Activated naive CD8-positive, alpha-beta T cell treated with anti-CD3 and anti-CD28 coated beads, Interleukin-2, amount 50 U/mL, for 24 hours (primary cell): ENCODE results near the gene ANO4.

Experiments
- ATAC-seq: fragments of 150-1000 bp; cut with Tn5 transposase; one replicate; pipeline ENCODE4 v1.10.0; 2021
- DNase-seq: peaks from one replicate; pipeline ENCODE4 v3.0.0; 2021
- H3K27ac Mint-ChIP-seq: one replicate; pipeline ENCODE4 v1.8.0; 2021; ENCODE audit warnings: mild to moderate bottlenecking, mixed read lengths
- H3K27me3 Mint-ChIP-seq: one replicate; pipeline ENCODE4 v1.8.0; 2021; ENCODE audit warnings: mixed read lengths
- H3K36me3 Mint-ChIP-seq: one replicate; pipeline ENCODE4 v1.8.0; 2021; ENCODE audit warnings: low read depth, mixed read lengths
- H3K4me1 Mint-ChIP-seq: one replicate; pipeline ENCODE4 v1.8.0; 2021; ENCODE audit warnings: mixed read lengths
- H3K4me3 Mint-ChIP-seq: one replicate; pipeline ENCODE4 v1.8.0; 2021; ENCODE audit warnings: mild to moderate bottlenecking, moderate library complexity, mixed read lengths
- H3K9me3 Mint-ChIP-seq: one replicate; pipeline ENCODE4 v1.8.0; 2021; ENCODE audit warnings: mixed read lengths

ANO4 gene

DNA sequence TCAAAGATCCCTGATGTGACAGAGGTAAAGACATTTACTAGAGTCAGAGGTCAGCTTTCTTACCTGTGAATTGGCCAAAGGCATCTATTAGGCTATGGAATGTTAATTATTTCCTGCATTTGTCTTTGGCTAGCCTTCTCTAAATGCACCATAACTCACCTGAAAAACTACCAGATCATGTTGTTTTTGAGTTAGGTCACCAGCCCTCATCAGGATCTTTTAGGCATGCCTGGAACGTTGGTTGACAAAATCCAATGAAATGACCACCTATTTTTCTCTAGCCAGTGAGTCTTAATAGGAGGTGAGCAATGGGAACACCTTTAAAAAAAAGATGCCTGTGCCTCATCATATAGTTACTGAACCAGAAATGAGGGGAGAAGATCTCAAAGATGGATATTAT is 46.2 kb downstream of the ANO4 start:
- Mint-ChIP-seq H3K27ac (no peak overlapping the region), H3K36me3 (no peaks in the 10 kb centered on the region), H3K4me3 (no peak overlapping the region), H3K9me3 (peaks cover 10% of the 10 kb centered on the region), H3K4me1 (no peaks in the 10 kb centered on the region), H3K27me3 (no peaks in the 10 kb centered on the region)
- DNase-seq (no peak), ATAC-seq (no peak)

DNA sequence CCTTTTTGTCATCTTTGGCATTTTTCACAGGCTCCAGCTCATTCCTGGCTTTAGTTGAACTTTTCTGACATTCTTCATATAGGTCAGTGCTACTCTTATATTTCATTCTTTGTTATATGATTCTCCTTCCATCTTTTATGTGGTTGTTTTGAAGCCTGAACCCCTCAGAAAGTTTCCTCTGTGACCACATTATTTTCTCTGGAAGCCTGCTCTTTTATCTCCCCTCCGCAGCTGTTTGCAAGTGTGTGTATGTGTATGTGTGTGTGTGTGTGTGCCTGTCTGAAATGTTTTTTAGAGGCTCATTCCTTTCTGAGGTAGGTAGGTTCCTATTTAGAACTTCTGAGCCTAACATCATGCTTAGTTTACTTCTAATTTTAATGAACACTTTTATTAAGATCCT is 47.6 kb downstream of the ANO4 start:
- no peaks in the 10 kb centered on the region for H3K4me1 Mint-ChIP-seq
- no peak overlapping the region for H3K27ac Mint-ChIP-seq
- no peak for ATAC-seq

DNA sequence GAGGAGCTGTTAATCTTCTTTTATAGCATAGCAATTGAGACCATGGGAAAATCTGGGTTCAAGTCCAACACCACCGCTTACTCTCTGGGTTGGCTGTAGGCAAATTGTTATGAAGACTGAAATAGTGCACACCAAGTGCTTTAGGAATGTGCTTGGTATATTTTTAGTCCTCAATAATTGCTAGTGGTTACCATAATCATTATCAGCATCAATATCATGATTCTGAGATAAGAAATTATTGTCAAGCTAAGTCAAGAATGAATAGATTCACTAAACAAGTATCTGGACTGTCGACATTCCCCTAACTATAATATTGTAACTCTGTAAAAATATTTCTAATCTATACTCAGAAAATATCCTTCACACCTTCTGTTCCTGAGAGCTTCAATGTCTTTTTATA is 48.5 kb downstream of the ANO4 start:
- Mint-ChIP-seq H3K27me3 (no peaks in the 10 kb centered on the region), H3K27ac (no peak overlapping the region), H3K4me1 (no peaks in the 10 kb centered on the region), H3K36me3 (no peaks in the 10 kb centered on the region), H3K4me3 (no peak overlapping the region), H3K9me3 (peaks cover 10% of the 10 kb centered on the region)
- no peak for DNase-seq
- no peak for ATAC-seq

More for the DNA sequence above, 47.6 kb downstream of the ANO4 start:
- Mint-ChIP-seq H3K27me3 (no peaks in the 10 kb centered on the region), H3K36me3 (no peaks in the 10 kb centered on the region), H3K4me3 (no peak overlapping the region), H3K9me3 (peaks cover 10% of the 10 kb centered on the region)
- DNase-seq, result no peak

DNA sequence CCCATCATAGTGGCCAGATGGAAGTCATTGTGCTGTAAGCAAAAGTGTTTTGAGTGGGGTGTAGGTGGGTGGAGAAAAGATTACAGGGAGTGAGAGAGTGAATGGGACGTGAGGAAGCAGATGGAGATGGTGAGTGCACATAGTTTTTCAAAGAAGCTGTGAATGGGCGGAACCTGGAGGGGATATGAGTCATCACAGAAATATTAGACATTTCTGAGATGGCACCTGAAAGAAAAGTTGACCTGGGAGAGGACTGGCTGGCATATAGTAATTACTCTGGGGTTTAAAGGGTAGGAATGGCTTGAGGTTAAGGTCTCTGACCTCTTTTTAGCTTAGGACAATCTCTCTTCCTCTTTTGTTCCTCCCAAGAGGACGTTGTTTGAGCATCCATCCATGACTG is 50.5 kb downstream of the ANO4 start:
- Mint-ChIP-seq H3K9me3 (peaks cover 10% of the 10 kb centered on the region), H3K36me3 (no peaks in the 10 kb centered on the region), H3K27me3 (no peaks in the 10 kb centered on the region), H3K4me1 (no peaks in the 10 kb centered on the region), H3K27ac (no peak overlapping the region), H3K4me3 (no peak overlapping the region)
- DNase-seq (no peak), ATAC-seq (no peak)

DNA sequence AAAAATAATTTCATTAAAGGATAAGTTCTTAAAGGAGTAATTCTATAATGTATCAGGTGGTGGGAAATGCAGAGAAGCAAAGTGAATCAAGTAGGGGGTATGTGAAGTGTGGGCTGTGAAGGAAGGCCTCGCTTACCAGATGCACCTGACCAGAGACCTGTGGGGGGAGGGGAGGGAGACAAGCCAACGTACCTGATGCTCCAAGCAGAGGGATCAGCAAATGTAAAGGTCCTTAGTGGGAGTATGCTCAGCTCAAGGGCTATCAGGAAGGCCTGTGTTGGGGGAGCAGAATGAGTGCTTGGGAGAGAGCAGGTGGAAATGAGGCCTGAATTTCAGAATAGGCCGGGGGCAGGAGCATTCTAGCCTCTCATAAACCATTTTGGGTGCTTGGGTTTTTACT is 57.1 kb downstream of the ANO4 start:
- H3K4me3 Mint-ChIP-seq, result no peak overlapping the region
- no peaks in the 10 kb centered on the region for H3K4me1 Mint-ChIP-seq
- H3K27me3 Mint-ChIP-seq, result no peaks in the 10 kb centered on the region
- H3K27ac Mint-ChIP-seq, result no peak overlapping the region
- no peak for ATAC-seq
- no peak for DNase-seq
- H3K9me3 Mint-ChIP-seq, result no peaks in the 10 kb centered on the region
- no peaks in the 10 kb centered on the region for H3K36me3 Mint-ChIP-seq

DNA sequence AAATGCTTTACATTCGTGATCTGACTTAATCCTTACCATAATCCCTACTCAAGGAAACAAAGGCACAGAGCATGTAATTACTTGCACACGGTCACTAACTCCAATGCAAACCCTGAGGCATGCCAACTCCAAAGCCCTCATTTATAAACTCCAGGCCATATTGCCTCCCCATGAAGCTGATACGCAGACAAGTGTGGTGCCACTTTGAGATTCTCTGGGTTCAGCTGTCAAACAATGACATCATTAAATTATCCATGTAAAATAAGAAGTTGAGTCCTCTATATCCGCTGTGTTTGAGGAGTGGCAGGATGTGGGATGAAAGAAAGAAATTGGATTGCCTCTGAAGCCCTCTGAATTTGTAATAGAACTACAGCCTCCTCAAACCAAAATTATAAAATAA is 62.8 kb downstream of the ANO4 start:
- H3K36me3 Mint-ChIP-seq, result no peaks in the 10 kb centered on the region
- H3K4me1 Mint-ChIP-seq, result no peaks in the 10 kb centered on the region

GRCh38 chr12:100857971-100858370 is 63.4 kb downstream of the ANO4 start:
- Mint-ChIP-seq H3K4me1 (no peaks in the 10 kb centered on the region), H3K27ac (no peak overlapping the region), H3K36me3 (no peaks in the 10 kb centered on the region), H3K27me3 (no peaks in the 10 kb centered on the region), H3K9me3 (no peaks in the 10 kb centered on the region), H3K4me3 (no peak overlapping the region)
- no peak for ATAC-seq
- DNase-seq, result no peak

More for the DNA sequence above, 62.8 kb downstream of the ANO4 start:
- no peak overlapping the region for H3K4me3 Mint-ChIP-seq
- H3K27me3 Mint-ChIP-seq, result no peaks in the 10 kb centered on the region
- DNase-seq, result no peak
- no peaks in the 10 kb centered on the region for H3K9me3 Mint-ChIP-seq
- no peak for ATAC-seq
- H3K27ac Mint-ChIP-seq, result no peak overlapping the region

DNA sequence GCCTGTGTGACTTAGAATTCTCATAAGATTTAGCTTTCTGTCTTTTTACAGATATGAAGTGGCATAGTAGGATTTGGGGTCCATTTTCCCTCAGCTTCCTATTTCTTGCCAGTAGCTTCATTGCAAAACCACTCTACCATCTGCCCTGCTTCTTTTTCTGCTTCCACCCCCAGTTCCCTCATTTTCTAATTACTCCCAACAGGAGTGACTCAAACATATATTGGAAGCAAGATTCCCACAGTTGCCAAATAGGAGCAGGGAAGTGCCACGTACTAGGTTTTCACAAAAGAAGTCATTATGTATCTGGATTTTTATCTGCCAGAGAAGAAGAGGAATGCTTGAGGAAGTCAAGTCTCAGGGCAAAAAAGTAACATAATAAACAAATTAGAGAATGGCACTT is 64.1 kb downstream of the ANO4 start:
- ATAC-seq (no peak), DNase-seq (no peak)
- Mint-ChIP-seq H3K27me3 (no peaks in the 10 kb centered on the region), H3K9me3 (no peaks in the 10 kb centered on the region), H3K4me3 (no peak overlapping the region), H3K36me3 (no peaks in the 10 kb centered on the region), H3K4me1 (no peaks in the 10 kb centered on the region), H3K27ac (no peak overlapping the region)

DNA sequence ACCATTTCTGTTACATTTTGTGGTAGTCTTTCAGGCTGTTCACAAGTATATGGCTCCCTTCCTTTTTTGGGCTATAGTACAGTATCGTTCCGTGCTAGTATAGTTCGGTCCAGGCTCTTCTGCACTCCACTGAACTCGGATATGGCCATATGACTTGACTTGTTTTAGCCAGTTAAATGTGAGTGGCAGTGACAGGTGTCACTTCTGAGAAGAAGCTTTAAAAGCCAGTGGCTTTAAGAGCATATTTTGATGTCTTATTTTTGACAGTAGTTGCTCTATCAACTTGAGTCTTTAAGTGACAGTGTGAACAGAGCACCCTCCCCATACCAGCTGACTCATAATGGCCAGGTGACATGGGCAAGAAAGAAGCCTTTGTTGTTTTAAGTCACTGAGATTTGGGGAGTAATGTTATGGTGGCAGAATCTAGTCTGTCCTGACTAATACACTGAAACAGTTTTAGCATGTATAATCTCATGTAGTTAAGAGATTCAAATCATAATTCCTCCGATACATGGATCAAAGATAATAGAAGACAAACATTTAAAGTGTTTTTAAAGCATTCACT is 64.6 kb downstream of the ANO4 start:
- no peak overlapping the region for H3K27ac Mint-ChIP-seq
- H3K4me3 Mint-ChIP-seq, result no peak overlapping the region
- H3K36me3 Mint-ChIP-seq, result no peaks in the 10 kb centered on the region
- no peaks in the 10 kb centered on the region for H3K4me1 Mint-ChIP-seq
- DNase-seq, result no peak
- no peaks in the 10 kb centered on the region for H3K27me3 Mint-ChIP-seq
- no peak for ATAC-seq
- no peaks in the 10 kb centered on the region for H3K9me3 Mint-ChIP-seq

GRCh38 chr12:100860611-100861010 is 66.0 kb downstream of the ANO4 start:
- Mint-ChIP-seq H3K4me1 (no peaks in the 10 kb centered on the region), H3K36me3 (no peaks in the 10 kb centered on the region), H3K9me3 (no peaks in the 10 kb centered on the region), H3K27ac (no peak overlapping the region), H3K4me3 (no peak overlapping the region), H3K27me3 (no peaks in the 10 kb centered on the region)
- DNase-seq, result no peak
- ATAC-seq, result no peak

DNA sequence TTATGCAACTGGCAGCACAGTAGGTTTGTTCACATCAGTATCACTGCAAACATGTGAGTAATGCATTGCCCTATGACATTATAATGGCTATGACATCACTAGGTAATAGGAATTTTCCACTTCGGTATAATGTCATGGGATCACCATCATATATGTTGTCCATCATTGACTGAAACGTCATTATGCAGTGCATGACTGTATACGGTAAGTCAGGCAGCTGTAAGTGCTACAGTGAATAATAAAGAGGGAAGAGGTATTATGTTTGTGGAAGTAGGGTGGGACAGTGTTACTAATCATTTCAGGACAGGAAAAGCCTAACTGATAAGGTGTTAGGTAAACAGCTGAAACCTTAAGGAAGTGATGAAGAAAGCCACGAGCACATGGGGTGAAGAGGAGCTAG is 68.1 kb downstream of the ANO4 start:
- H3K9me3 Mint-ChIP-seq, result peaks cover 3% of the 10 kb centered on the region
- no peaks in the 10 kb centered on the region for H3K4me1 Mint-ChIP-seq
- no peak for DNase-seq
- H3K36me3 Mint-ChIP-seq, result no peaks in the 10 kb centered on the region
- no peak for ATAC-seq
- no peak overlapping the region for H3K27ac Mint-ChIP-seq
- no peaks in the 10 kb centered on the region for H3K27me3 Mint-ChIP-seq
- no peak overlapping the region for H3K4me3 Mint-ChIP-seq

DNA sequence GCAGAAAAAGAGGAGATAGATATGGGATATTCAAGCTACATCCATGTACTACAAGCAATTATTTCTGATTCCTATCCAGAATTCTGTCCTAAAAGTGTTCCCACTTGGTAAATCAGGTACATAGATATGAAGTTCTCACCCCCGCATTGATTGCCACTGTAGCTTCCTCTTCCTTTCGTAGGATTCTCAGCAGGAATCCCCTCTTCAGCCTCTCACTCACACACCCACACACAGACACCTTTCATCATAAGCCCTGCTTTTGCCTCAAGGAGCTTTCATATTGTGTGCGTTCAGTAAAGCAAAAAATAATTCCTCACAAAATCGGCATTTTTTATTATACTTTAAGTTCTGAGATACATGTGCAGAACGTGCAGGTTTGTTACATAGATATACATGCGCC is 69.8 kb downstream of the ANO4 start:
- no peak overlapping the region for H3K27ac Mint-ChIP-seq
- H3K9me3 Mint-ChIP-seq, result peaks cover 3% of the 10 kb centered on the region
- no peaks in the 10 kb centered on the region for H3K27me3 Mint-ChIP-seq
- no peak for ATAC-seq
- H3K4me1 Mint-ChIP-seq, result no peaks in the 10 kb centered on the region
- H3K36me3 Mint-ChIP-seq, result no peaks in the 10 kb centered on the region
- H3K4me3 Mint-ChIP-seq, result no peak overlapping the region
- no peak for DNase-seq

DNA sequence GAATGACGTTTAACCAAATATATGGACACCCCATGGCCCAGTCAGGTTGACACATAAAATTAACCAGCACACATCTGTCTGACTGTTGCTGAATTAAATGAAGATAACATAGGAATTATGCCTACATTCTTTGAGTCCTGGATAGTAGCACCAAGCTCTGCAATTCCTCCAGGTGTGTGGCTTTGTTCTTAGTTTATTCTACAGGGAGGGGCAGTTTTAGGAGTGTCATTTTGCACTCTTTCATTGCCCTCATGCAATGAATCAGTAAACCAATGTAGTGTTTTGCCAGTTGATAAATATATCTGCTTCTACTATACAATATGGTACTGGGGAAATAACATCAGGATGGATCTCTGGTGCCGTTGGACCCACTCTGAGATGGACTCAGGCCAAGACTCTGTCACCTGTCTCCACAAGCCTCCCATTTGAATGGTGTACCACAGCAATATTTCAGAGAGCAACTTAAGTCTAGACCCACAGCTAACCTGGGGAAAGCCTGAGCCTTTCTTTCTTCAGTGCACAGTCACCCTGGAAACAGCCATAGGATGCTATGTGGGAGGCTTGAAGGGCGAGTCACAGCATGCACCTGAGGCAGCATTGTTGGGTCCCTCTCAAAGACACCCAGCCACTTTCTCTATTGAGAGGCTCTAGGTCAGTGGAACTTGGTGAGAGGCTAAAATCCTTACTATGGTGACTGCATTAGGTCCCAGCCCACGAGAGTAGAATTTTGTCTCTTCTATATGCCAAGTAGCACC is 73.2 kb downstream of the ANO4 start:
- peaks cover 3% of the 10 kb centered on the region for H3K9me3 Mint-ChIP-seq
- H3K36me3 Mint-ChIP-seq, result no peaks in the 10 kb centered on the region
- H3K27me3 Mint-ChIP-seq, result no peaks in the 10 kb centered on the region
- no peak overlapping the region for H3K4me3 Mint-ChIP-seq
- no peak for DNase-seq
- no peak overlapping the region for H3K27ac Mint-ChIP-seq
- no peak for ATAC-seq
- H3K4me1 Mint-ChIP-seq, result no peaks in the 10 kb centered on the region

DNA sequence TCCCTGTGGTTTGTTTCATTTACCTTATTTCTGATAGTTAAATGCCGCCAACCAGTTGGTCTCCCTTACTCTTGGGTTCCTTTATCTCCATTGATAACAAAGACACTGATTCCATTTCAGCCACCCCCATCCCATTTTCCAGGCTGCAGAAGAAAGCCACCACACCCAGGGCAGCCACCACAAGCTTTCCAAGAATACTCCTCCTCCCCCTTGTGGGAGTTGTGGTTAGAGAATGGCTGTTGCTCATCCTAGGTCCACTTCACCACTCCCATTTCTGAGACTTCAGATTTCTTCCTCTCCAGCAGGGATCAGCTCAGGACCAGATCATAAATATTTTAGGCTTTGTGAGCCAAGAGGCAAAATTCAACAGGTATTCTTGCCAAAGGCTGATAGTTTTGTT is 73.9 kb downstream of the ANO4 start:
- no peak for ATAC-seq
- no peaks in the 10 kb centered on the region for H3K36me3 Mint-ChIP-seq
- no peak for DNase-seq
- no peak overlapping the region for H3K4me3 Mint-ChIP-seq
- H3K9me3 Mint-ChIP-seq, result peaks cover 9% of the 10 kb centered on the region
- H3K27me3 Mint-ChIP-seq, result no peaks in the 10 kb centered on the region
- H3K4me1 Mint-ChIP-seq, result no peaks in the 10 kb centered on the region
- no peak overlapping the region for H3K27ac Mint-ChIP-seq

GRCh38 chr12:100871195-100871734 is 76.7 kb downstream of the ANO4 start:
- Mint-ChIP-seq H3K4me1 (no peaks in the 10 kb centered on the region), H3K36me3 (no peaks in the 10 kb centered on the region)
- no peak for ATAC-seq

More at GRCh38 chr12:100871195-100871734, 76.7 kb downstream of the ANO4 start:
- Mint-ChIP-seq H3K27ac (no peak overlapping the region), H3K9me3 (peaks cover 24% of the 10 kb centered on the region), H3K4me3 (no peak overlapping the region), H3K27me3 (no peaks in the 10 kb centered on the region)
- DNase-seq, result no peak
